WTC11 (cell line): ENCODE results near the gene SPATS2. TPM values are rescaled to one million over a fixed set of nuclear protein-coding genes. Genes with fewer than 3 reads are reported as not detected.

Experiments
- ATAC-seq: fragments of 200-7000 bp; cut with Tn5 transposase; 2 replicates; pipeline ENCODE4 v1.10.0; 2021; ENCODE audit warnings: mild to moderate bottlenecking, moderate library complexity
- CTCF ChIA-PET: fragments of 300-600 bp; sonication (Branson Sonifier 250); formaldehyde crosslinking; loops from one replicate; lab custom pipeline; 2021; ENCODE audit warnings: antibody characterized with exemption; lab: Charles Lee
- POLR2A ChIA-PET: fragments of 350-600 bp; sonication (Branson Sonifier 250); formaldehyde crosslinking; loops from one replicate; lab custom pipeline; 2021; ENCODE audit warnings: antibody characterized with exemption; lab: Charles Lee
- DNase-seq: peaks from one replicate; pipeline ENCODE4 v3.0.0; 2021; ENCODE audit warnings: low spot score
- H3K27ac Mint-ChIP-seq: 2 replicates; pipeline ENCODE4 v1.8.0; 2021; ENCODE audit warnings: mixed read lengths
- H3K27me3 Mint-ChIP-seq: 2 replicates; pipeline ENCODE4 v1.8.0; 2021; ENCODE audit warnings: low read depth, mild to moderate bottlenecking, moderate library complexity, mixed read lengths
- H3K36me3 Mint-ChIP-seq: 2 replicates; pipeline ENCODE4 v1.8.0; 2021; ENCODE audit warnings: mixed read lengths
- H3K4me1 Mint-ChIP-seq: 2 replicates; pipeline ENCODE4 v1.8.0; 2022; ENCODE audit warnings: mixed read lengths
- H3K4me3 Mint-ChIP-seq: 2 replicates; pipeline ENCODE4 v1.8.0; 2021; ENCODE audit warnings: mild to moderate bottlenecking, moderate library complexity, mixed read lengths
- H3K9me3 Mint-ChIP-seq: 2 replicates; pipeline ENCODE4 v1.8.0; 2021; ENCODE audit warnings: mixed read lengths
- AFF4 ChIP-seq: sonication (generic); formaldehyde crosslinking; IDR thresholded peaks from 2 replicates; pipeline ENCODE4 v1.8.1; 2023; ENCODE audit warnings: mild to moderate bottlenecking, missing genetic modification reagents, borderline replicate concordance
- ATF6 ChIP-seq: sonication (generic); formaldehyde crosslinking; IDR thresholded peaks from 2 replicates; pipeline ENCODE4 v1.8.1; 2023; ENCODE audit warnings: mild to moderate bottlenecking, missing genetic modification reagents
- ETV6 ChIP-seq: sonication (generic); formaldehyde crosslinking; IDR thresholded peaks from 2 replicates; pipeline ENCODE4 v1.8.1; 2022; ENCODE audit warnings: mild to moderate bottlenecking, missing genetic modification reagents
- HMGA2 ChIP-seq: fragments of 250-450 bp; sonication (Bioruptor Pico); IDR thresholded peaks from 2 replicates; pipeline ENCODE4 v1.4.0; 2021; ENCODE audit warnings: mild to moderate bottlenecking, moderate library complexity
- JUN ChIP-seq: sonication (generic); formaldehyde crosslinking; IDR thresholded peaks from 2 replicates; pipeline ENCODE4 v1.8.0; 2023; ENCODE audit warnings: mild to moderate bottlenecking, missing genetic modification reagents
- KAT7 ChIP-seq: sonication (generic); formaldehyde crosslinking; IDR thresholded peaks from 2 replicates; pipeline ENCODE4 v1.8.1; 2023; ENCODE audit warnings: missing genetic modification reagents, mild to moderate bottlenecking, borderline replicate concordance
- MAX ChIP-seq: sonication (generic); formaldehyde crosslinking; IDR thresholded peaks from 2 replicates; pipeline ENCODE4 v1.8.0; 2022; ENCODE audit warnings: mild to moderate bottlenecking, missing genetic modification reagents
- MYBL2 ChIP-seq: sonication (generic); formaldehyde crosslinking; IDR thresholded peaks from 2 replicates; pipeline ENCODE4 v1.8.1; 2023; ENCODE audit warnings: mild to moderate bottlenecking, moderate library complexity, missing genetic modification reagents
- NFYB ChIP-seq: sonication (generic); formaldehyde crosslinking; conservative IDR thresholded peaks from 2 replicates; pipeline ENCODE4 v1.8.0; 2022; ENCODE audit warnings: low read depth, missing genetic modification reagents
- NR1H2 ChIP-seq: sonication (generic); formaldehyde crosslinking; IDR thresholded peaks from 2 replicates; pipeline ENCODE4 v1.9.0; 2021; ENCODE audit warnings: mild to moderate bottlenecking, moderate library complexity, missing genetic modification reagents
- PREB ChIP-seq: sonication (generic); formaldehyde crosslinking; IDR thresholded peaks from 2 replicates; pipeline ENCODE4 v1.8.1; 2022; ENCODE audit warnings: mild to moderate bottlenecking, missing genetic modification reagents, moderate library complexity, borderline replicate concordance
- SOX15 ChIP-seq: fragments of 250-450 bp; sonication (Bioruptor Pico); IDR thresholded peaks from 2 replicates; pipeline ENCODE4 v1.9.0; 2021; ENCODE audit warnings: mild to moderate bottlenecking
- STAT6 ChIP-seq: sonication (generic); formaldehyde crosslinking; conservative IDR thresholded peaks from 2 replicates; pipeline ENCODE4 v1.8.1; 2023; ENCODE audit warnings: mild to moderate bottlenecking, low read depth, missing genetic modification reagents, moderate library complexity
- TP53 ChIP-seq: sonication (generic); formaldehyde crosslinking; IDR thresholded peaks from 2 replicates; pipeline ENCODE4 v1.8.1; 2023; ENCODE audit warnings: mild to moderate bottlenecking, missing genetic modification reagents
- ZNF317 ChIP-seq: sonication (generic); formaldehyde crosslinking; IDR thresholded peaks from 2 replicates; pipeline ENCODE4 v1.8.1; 2023; ENCODE audit warnings: low read depth, mild to moderate bottlenecking, moderate library complexity, missing genetic modification reagents, borderline replicate concordance
- ZNF671 ChIP-seq: fragments of 250-450 bp; sonication (Bioruptor Pico); IDR thresholded peaks from 2 replicates; pipeline ENCODE4 v1.8.0; 2021; ENCODE audit warnings: mild to moderate bottlenecking
- total RNA-seq: library from RNA; stranded (reverse); gene quantifications from 3 replicates; pipeline ENCODE4 v1.2.3, GENCODE V29; 2021

The SPATS2 gene
- total RNA-seq, 1 experiment from 2014 or later: 25.9 TPM

GRCh38 chr12:49559011-49559675 lies 191.9 kb downstream of the SPATS2 start:
- POLR2A ChIA-PET: no interaction called here
- Mint-ChIP-seq H3K36me3 (peaks cover 47% of the 10 kb centered on the region), H3K4me3 (no peak overlapping the region)

More at GRCh38 chr12:49559011-49559675, 191.9 kb downstream of the SPATS2 start:
- no peak for TF ChIP-seq NR1H2 (CRISPR knock-in tag)
- no peak for TF ChIP-seq HMGA2 (CRISPR knock-in tag)
- TF ChIP-seq MAX: no peak
- TF ChIP-seq TP53 (CRISPR knock-in tag): no peak
- no peak for TF ChIP-seq MYBL2 (CRISPR knock-in tag)
- TF ChIP-seq NFYB: no peak
- no peak for TF ChIP-seq PREB (CRISPR knock-in tag)
- TF ChIP-seq ZNF317: no peak
- no peak for TF ChIP-seq AFF4 (CRISPR knock-in tag)
- TF ChIP-seq JUN: no peak
- TF ChIP-seq ETV6 (CRISPR knock-in tag): no peak
- TF ChIP-seq ZNF671 (CRISPR knock-in tag): no peak
- no peak for TF ChIP-seq STAT6 (CRISPR knock-in tag)
- TF ChIP-seq KAT7 (CRISPR knock-in tag): no peak
- no peak for TF ChIP-seq ATF6 (CRISPR knock-in tag)
- TF ChIP-seq SOX15 (CRISPR knock-in tag): no peak
- Mint-ChIP-seq H3K27me3 (no peaks in the 10 kb centered on the region), H3K27ac (no peak overlapping the region), H3K9me3 (no peaks in the 10 kb centered on the region), H3K4me1 (no peaks in the 10 kb centered on the region)
- DNase-seq: no peak
- no peak for ATAC-seq
- CTCF ChIA-PET: interaction anchor here (0.8 kb wide), 1 partner anchor 21 kb away, joined by 3 read pairs; no protein-coding TSS in a partner anchor
